ENCODE measurements around the gene EPN3.

EPN3 gene

GRCh38 chr17:50551884-50552283, 19.3 kb downstream of the EPN3 start:
- peaks cover 8% of the 10 kb centered on the region for H3K4me1 ChIP-seq (ENCODE audit: control insufficient read depth, insufficient read depth, low read length)
- TF ChIP-seq RBAK (tag by site-specific recombination; IDR thresholded peaks at IDR 0.05): no peak
- TF ChIP-seq ZNF555 (tag by site-specific recombination; conservative IDR thresholded peaks at IDR 0.05): no peak
- no peak for TF ChIP-seq ZNF248 (tag by site-specific recombination; IDR thresholded peaks at IDR 0.05)
- TF ChIP-seq SP7 (tag by site-specific recombination; IDR thresholded peaks at IDR 0.05): no peak
- no peak for TF ChIP-seq ZNF585B (tag by site-specific recombination; IDR thresholded peaks at IDR 0.05)
- peaks cover 0 to 34% of the 10 kb centered on the region in 2 experiments; a peak in 2 of 3 replicates for H3K36me3 ChIP-seq (ENCODE audit: control insufficient read depth in 2 of 2, insufficient read depth in 1 of 2, low read length in 2 of 2)
- no peak overlapping the region for H3K4me3 ChIP-seq (ENCODE audit: low read depth, low read length)
- ChIA-PET POLR2A (interaction anchor here (0.8 kb wide), 1 partner anchor 141 kb away, joined by 3 read pairs; no protein-coding TSS in a partner anchor), CTCF (interaction anchor here (1.0 to 7.4 kb wide), 12 partner anchors 8 to 257 kb away, joined by 3 to 231 read pairs (median 8); partner anchors contain the start of gene CACNA1G)
- H3K9me3 ChIP-seq (ENCODE audit: control insufficient read depth, insufficient read depth, low read depth, low read length): no peaks in the 10 kb centered on the region
- no peak overlapping the region for H3K27ac ChIP-seq (ENCODE audit: extremely low read depth, low read depth, low read length)

GRCh38 chr17:50554201-50554600, 21.7 kb downstream of the EPN3 start:
- Histone ChIP-seq H3K4me1 (ENCODE audit: control insufficient read depth, insufficient read depth, low read length) (no peaks in the 10 kb centered on the region), H3K27ac (ENCODE audit: extremely low read depth, low read depth, low read length) (no peak overlapping the region), H3K4me3 (ENCODE audit: low read depth, low read length) (no peak overlapping the region), H3K36me3 (ENCODE audit: control insufficient read depth in 2 of 2, insufficient read depth in 1 of 2, low read length in 2 of 2) (peaks cover 0 to 30% of the 10 kb centered on the region in 2 experiments; a peak in 2 of 3 replicates), H3K9me3 (ENCODE audit: control insufficient read depth, insufficient read depth, low read depth, low read length) (no peaks in the 10 kb centered on the region)
- peak; percentile 55; the same call in 1 of the 2 replicates for TF ChIP-seq ZNF600 (tag by site-specific recombination; IDR thresholded peaks at IDR 0.05)
- no peak for TF ChIP-seq ZBTB11 (tag by site-specific recombination; conservative IDR thresholded peaks at IDR 0.05; ENCODE audit: low read depth)
- ChIA-PET CTCF (no interaction called here), POLR2A (no interaction called here)

- Histone ChIP-seq H3K4me1 (ENCODE audit: control insufficient read depth, insufficient read depth, low read length) (peaks cover 5% of the 10 kb centered on the region; the same call in 1 of the 2 replicates), H3K9me3 (ENCODE audit: control insufficient read depth, insufficient read depth, low read depth, low read length) (no peaks in the 10 kb centered on the region), H3K4me3 (ENCODE audit: low read depth, low read length) (no peak overlapping the region), H3K36me3 (ENCODE audit: control insufficient read depth in 2 of 2, insufficient read depth in 1 of 2, low read length in 2 of 2) (peaks cover 0 to 12% of the 10 kb centered on the region in 2 experiments; a peak in 2 of 3 replicates), H3K27ac (ENCODE audit: extremely low read depth, low read depth, low read length) (no peak overlapping the region)
- ChIA-PET POLR2A (no interaction called here), CTCF (interaction anchor here (0.7 to 3.5 kb wide), 2 partner anchors 63 to 69 kb away, joined by 3 to 20 read pairs; no protein-coding TSS in a partner anchor)
- TF ChIP-seq ZNF341 (tag by site-specific recombination; IDR thresholded peaks at IDR 0.05; ENCODE audit: low read depth) (peak; percentile 31; the same call in 1 of the 2 replicates), ZBTB48 (tag by site-specific recombination; IDR thresholded peaks at IDR 0.05) (no peak), PRDM10 (tag by site-specific recombination; IDR thresholded peaks at IDR 0.05) (peak; percentile 87), SP2 (tag by site-specific recombination; IDR thresholded peaks at IDR 0.05) (no peak), KLF8 (tag by site-specific recombination; IDR thresholded peaks at IDR 0.05) (no peak), PRDM6 (tag by site-specific recombination; IDR thresholded peaks at IDR 0.05) (no peak), ZNF747 (tag by site-specific recombination; IDR thresholded peaks at IDR 0.05) (no peak), ZNF558 (tag by site-specific recombination; IDR thresholded peaks at IDR 0.05) (no peak)
Measured at GRCh38 chr17:50556803-50557202, 24.3 kb downstream of the EPN3 start.

All from HEK293 (cell line).